OCI-M2 (cell line): ENCODE data around the gene AKNA.

ENCODE experiments used
- DNase-seq: peaks from one replicate; lab custom pipeline; 2025; ENCODE audit not compliant: unreplicated experiment; lab: John Stamatoyannopoulos, UW

AKNA gene

GRCh38 chr9:114287763-114288192 is 100.0 kb downstream of the AKNA start:
- DNase-seq = no peak

GRCh38 chr9:114287001-114287762 is 100.6 kb downstream of the AKNA start:
- no peak for DNase-seq

- DNase-seq = no peak
Observed at GRCh38 chr9:114286146-114286679, 101.6 kb downstream of the AKNA start.

- no peak for DNase-seq
Observed at GRCh38 chr9:114285166-114285867, 102.5 kb downstream of the AKNA start.

GRCh38 chr9:114284316-114285060 is 103.3 kb downstream of the AKNA start:
- DNase-seq = no peak
